Retinal pigment epithelial cell (primary cell): ENCODE data around the gene RPGR.
A peak's percentile ranks its signal among the peaks of the same experiment; 100 is the strongest.

Experiments used
- DNase-seq: peaks from one replicate; pipeline ENCODE4 v3.0.0-alpha.2; 2010; ENCODE audit warnings: low read depth
- H3K4me3 ChIP-seq: 2 replicates; pipeline ENCODE4 v1.5.1; 2011; ENCODE audit warnings: mild to moderate bottlenecking, low read length, control low read depth, moderate library complexity
- TF ChIP-seq, protein P1 (sequence below): conservative IDR thresholded peaks from 2 replicates; pipeline ENCODE4 v1.5.1; 2011; ENCODE audit warnings: low read depth, low read length, control low read depth, inconsistent platforms

RPGR gene

DNA sequence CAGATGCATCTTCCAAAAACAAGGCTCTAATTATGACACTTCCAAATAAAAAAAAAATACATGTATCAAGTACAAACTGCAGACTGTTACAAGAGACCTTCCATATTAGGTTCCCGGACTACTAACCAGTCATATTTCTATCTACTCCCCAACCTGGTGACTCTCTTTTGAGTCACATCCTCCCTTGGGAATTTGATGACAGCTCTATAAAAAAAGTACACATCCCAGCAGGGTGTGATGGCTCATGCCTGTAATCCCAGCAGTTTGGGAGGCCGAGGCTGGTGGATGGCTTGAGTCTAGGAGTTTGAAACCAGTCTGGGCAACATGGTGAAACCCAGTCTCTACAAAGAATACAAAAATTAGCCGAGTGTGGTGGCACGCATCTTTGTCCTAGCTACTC lies 14.9 kb downstream of the RPGR start:
- no peak overlapping the region for H3K4me3 ChIP-seq
- TF ChIP-seq, protein P1, sequence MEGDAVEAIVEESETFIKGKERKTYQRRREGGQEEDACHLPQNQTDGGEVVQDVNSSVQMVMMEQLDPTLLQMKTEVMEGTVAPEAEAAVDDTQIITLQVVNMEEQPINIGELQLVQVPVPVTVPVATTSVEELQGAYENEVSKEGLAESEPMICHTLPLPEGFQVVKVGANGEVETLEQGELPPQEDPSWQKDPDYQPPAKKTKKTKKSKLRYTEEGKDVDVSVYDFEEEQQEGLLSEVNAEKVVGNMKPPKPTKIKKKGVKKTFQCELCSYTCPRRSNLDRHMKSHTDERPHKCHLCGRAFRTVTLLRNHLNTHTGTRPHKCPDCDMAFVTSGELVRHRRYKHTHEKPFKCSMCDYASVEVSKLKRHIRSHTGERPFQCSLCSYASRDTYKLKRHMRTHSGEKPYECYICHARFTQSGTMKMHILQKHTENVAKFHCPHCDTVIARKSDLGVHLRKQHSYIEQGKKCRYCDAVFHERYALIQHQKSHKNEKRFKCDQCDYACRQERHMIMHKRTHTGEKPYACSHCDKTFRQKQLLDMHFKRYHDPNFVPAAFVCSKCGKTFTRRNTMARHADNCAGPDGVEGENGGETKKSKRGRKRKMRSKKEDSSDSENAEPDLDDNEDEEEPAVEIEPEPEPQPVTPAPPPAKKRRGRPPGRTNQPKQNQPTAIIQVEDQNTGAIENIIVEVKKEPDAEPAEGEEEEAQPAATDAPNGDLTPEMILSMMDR = no peak
- DNase-seq = no peak

DNA sequence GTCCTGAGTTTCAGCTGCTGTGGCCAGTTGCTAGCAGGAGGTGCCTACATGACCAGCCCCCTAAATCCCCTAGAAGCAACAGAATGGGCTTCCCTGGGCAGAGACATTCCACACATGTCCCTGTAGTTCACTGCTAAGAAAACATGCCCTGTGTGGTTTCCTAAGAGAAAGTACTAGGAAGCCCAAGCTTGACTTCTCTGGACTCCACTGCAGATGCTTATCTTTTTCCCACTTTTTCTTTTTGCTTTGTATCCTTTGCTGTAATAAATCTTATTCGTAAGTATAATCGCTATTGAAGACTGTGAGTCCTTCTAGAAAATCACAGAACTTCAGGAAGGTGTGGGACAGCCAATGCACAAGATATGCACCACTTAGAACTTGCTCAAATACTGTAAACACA lies 15.6 kb downstream of the RPGR start:
- TF ChIP-seq, protein P1 = no peak
- H3K4me3 ChIP-seq = no peak overlapping the region
- DNase-seq = no peak

DNA sequence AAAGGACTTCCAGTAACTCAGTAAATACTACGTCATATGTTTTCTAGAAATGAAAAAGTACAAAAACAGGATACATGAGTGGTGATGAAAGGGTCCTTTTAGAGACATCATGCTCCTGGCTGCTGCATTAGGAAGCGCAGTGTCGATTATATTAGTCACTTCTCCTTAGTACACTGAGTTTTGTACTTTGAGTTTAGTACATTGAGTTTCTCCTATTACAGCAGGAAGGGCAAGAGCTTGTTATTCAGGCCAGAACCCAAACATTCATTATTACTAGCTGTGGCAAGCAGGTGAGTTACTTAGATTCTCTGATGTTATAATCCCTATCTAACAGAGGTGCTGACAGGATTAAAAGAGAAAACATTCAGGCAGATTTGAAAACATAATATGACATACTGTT lies 21.3 kb downstream of the RPGR start:
- H3K4me3 ChIP-seq = no peak overlapping the region
- no peak for DNase-seq
- TF ChIP-seq, protein P1 = no peak

DNA sequence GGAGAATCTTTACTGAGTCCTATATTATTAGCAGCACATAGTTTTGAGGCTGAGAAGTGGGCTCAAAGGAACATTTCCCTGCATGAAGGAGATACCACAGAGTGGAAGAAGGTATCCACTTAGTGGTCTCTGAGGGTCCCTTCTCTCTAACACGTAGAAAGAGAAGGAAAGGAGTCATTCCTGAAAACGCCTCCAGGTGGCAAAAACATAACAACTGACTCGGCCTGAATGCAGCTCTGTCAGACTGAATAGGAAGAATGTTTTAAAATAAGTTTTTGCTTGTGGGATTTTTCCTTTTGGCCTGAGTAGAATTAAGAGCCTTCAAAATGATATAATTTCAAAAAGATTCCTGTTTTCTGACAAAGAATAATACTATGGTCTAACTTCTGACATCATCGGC lies 23.3 kb downstream of the RPGR start:
- no peak overlapping the region for H3K4me3 ChIP-seq
- TF ChIP-seq, protein P1 = peak; percentile 43
- DNase-seq = no peak

DNA sequence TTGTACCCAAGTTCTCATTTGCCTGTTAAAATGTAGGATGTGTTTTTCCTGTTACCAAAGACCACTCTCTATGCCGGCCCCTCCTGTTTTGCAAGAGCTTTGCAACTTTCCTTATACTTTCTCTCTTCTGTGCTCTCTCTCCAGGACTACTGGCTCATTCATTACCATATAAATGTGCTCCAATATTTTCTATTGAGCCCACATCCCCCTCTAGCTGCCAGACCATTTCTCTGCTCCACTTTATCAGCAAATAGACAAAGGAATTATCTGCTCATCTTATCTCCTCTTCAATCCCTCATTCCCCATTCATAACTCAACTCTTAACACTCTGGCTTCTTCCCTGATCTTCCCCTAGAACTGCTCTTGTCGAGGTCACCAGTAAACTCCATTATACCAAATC lies 33.6 kb downstream of the RPGR start:
- TF ChIP-seq, protein P1 = no peak
- no peak for DNase-seq
- H3K4me3 ChIP-seq = no peak overlapping the region

DNA sequence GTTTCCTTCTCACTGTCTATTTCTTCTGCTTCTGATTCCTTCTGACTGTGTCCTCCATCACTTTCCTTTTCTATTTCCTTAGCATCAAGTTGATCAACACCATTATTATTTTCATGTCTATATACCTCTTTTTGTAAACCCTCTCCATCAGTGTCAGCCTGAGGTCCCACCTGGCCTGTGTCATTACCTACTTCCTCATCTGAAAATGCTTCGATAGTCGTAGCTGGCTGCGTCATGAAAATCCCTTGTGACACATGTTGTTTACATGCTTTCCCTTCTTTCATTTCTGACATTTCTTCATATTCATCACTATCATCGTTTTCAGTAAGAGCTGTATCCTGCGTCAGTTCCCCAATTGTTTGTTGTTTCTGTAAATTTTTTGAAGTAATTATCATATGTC lies 39.6 kb downstream of the RPGR start:
- TF ChIP-seq, protein P1 = no peak
- H3K4me3 ChIP-seq = no peak overlapping the region
- DNase-seq = no peak

DNA sequence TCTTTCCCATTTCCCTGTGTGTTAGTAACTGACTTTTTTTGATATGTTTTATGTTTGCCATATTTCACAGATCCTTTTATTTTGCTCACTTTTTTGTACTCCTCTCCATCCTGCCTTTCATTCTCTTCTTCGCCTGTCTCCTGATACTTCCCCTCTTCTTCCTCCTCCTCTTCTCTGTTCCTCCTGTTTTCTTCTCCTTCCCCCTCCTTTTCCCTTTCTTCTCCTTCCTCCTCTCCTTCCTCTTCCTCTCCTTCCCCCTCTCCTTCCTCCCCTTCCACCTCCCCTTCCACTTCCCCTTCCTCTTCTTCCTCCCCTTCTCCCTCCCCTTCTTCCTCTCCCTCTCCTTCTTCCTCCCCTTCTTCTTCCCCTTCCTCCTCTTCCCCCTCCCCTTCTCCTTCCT lies 41.7 kb downstream of the RPGR start:
- no peak for DNase-seq
- no peak overlapping the region for H3K4me3 ChIP-seq
- TF ChIP-seq, protein P1 = no peak
